Osteoblast (primary cell): ENCODE measurements around the gene NEK6. TPM values are rescaled to one million over a fixed set of nuclear protein-coding genes. Genes with fewer than 3 reads are reported as not detected.

Experiments used
- DNase-seq: peaks from one replicate; pipeline ENCODE4 v3.0.0; 2011; ENCODE audit warnings: low spot score, mixed read lengths; ENCODE audit not compliant: insufficient read length; ENCODE audit errors: missing footprints
- H2AFZ ChIP-seq: 2 replicates; pipeline ENCODE4 v1.6.0; 2011; ENCODE audit warnings: mild to moderate bottlenecking, low read length
- H3K27ac ChIP-seq: 2 replicates; pipeline ENCODE4 v1.5.1; 2011; ENCODE audit warnings: mild to moderate bottlenecking, low read depth, low read length, moderate library complexity
- H3K27me3 ChIP-seq: 2 replicates; pipeline ENCODE4 v1.6.0; 2012; ENCODE audit warnings: mild to moderate bottlenecking, control low read depth, inconsistent platforms, low read length, moderate library complexity; ENCODE audit not compliant: insufficient read depth
- H3K36me3 ChIP-seq: 2 replicates; pipeline ENCODE4 v1.5.1; 2011; ENCODE audit warnings: mild to moderate bottlenecking, low read length, control low read depth, moderate library complexity; ENCODE audit not compliant: insufficient read depth
- H3K4me1 ChIP-seq: 2 replicates; pipeline ENCODE4 v1.5.1; 2011; ENCODE audit warnings: mild to moderate bottlenecking, low read length, control low read depth, moderate library complexity; ENCODE audit not compliant: insufficient read depth
- H3K4me2 ChIP-seq: 2 replicates; pipeline ENCODE4 v1.6.0; 2011; ENCODE audit warnings: mild to moderate bottlenecking, low read length; ENCODE audit not compliant: insufficient read depth
- H3K4me3 ChIP-seq: fragments of 200-600 bp; sonication (generic); 3 replicates; pipeline ENCODE4 v1.5.1; 2012; ENCODE audit warnings: mild to moderate bottlenecking, low read length, inconsistent platforms; ENCODE audit not compliant: insufficient read depth
- H3K79me2 ChIP-seq: 2 replicates; pipeline ENCODE4 v1.6.0; 2012; ENCODE audit warnings: mild to moderate bottlenecking, low read length, control low read depth, inconsistent platforms; ENCODE audit not compliant: insufficient read depth
- H3K9me3 ChIP-seq: 2 replicates; pipeline ENCODE4 v1.5.1; 2011; ENCODE audit warnings: low read depth, low read length, control low read depth
- H4K20me1 ChIP-seq: 2 replicates; pipeline ENCODE4 v1.6.0; 2012; ENCODE audit warnings: mild to moderate bottlenecking, low read length, control low read depth; ENCODE audit not compliant: insufficient read depth
- CTCF ChIP-seq: IDR thresholded peaks from 2 replicates; pipeline ENCODE4 v1.5.1; 2011; ENCODE audit warnings: mild to moderate bottlenecking, low read depth, low read length, moderate library complexity; ENCODE audit errors: extremely low read depth
- total RNA-seq: library from RNA; depleted of rRNA; stranded (reverse); fragments of >200 nt; gene quantifications from 2 replicates; pipeline ENCODE4 v1.2.3, GENCODE V29; 2012

The NEK6 gene
- total RNA-seq, 1 donor = 128 TPM

GRCh38 chr9:124296796-124297550 lies 39.2 kb downstream of the NEK6 start:
- DNase-seq = no peak
- peaks cover 27% of the 10 kb centered on the region for H4K20me1 ChIP-seq

GRCh38 chr9:124297551-124297901 lies 39.8 kb downstream of the NEK6 start:
- DNase-seq = peak; percentile 97
- H3K4me2 ChIP-seq = peak overlapping the region; percentile 29
- no peak overlapping the region for H2AFZ ChIP-seq
- peaks cover 54% of the 10 kb centered on the region for H3K36me3 ChIP-seq
- peak overlapping the region; percentile 64 for H3K27ac ChIP-seq
- H4K20me1 ChIP-seq = peaks cover 29% of the 10 kb centered on the region
- no peak overlapping the region for H3K4me3 ChIP-seq
- H3K4me1 ChIP-seq = peaks cover 49% of the 10 kb centered on the region
- no peaks in the 10 kb centered on the region for H3K9me3 ChIP-seq
- peaks cover 100% of the 10 kb centered on the region for H3K79me2 ChIP-seq
- no peak for TF ChIP-seq CTCF
- H3K27me3 ChIP-seq = no peaks in the 10 kb centered on the region

More at GRCh38 chr9:124296796-124297550, 39.2 kb downstream of the NEK6 start:
- H3K4me2 ChIP-seq = peak overlapping the region; percentile 29
- H3K27ac ChIP-seq = peak overlapping the region; percentile 64
- peaks cover 55% of the 10 kb centered on the region for H3K4me1 ChIP-seq
- no peak overlapping the region for H2AFZ ChIP-seq
- H3K27me3 ChIP-seq = no peaks in the 10 kb centered on the region
- no peak overlapping the region for H3K4me3 ChIP-seq
- H3K9me3 ChIP-seq = no peaks in the 10 kb centered on the region
- H3K36me3 ChIP-seq = peaks cover 54% of the 10 kb centered on the region
- TF ChIP-seq CTCF = no peak
- H3K79me2 ChIP-seq = peaks cover 100% of the 10 kb centered on the region

- peak; percentile 31 for DNase-seq
- Histone ChIP-seq H2AFZ (no peak overlapping the region), H3K4me1 (peaks cover 43% of the 10 kb centered on the region), H3K79me2 (peaks cover 100% of the 10 kb centered on the region), H3K27me3 (no peaks in the 10 kb centered on the region), H3K4me3 (no peak overlapping the region), H4K20me1 (peaks cover 31% of the 10 kb centered on the region), H3K27ac (peak overlapping the region; percentile 64), H3K9me3 (no peaks in the 10 kb centered on the region), H3K36me3 (peaks cover 54% of the 10 kb centered on the region), H3K4me2 (peak overlapping the region; percentile 29)
- TF ChIP-seq CTCF = no peak
Observed at GRCh38 chr9:124297915-124298645, 40.3 kb downstream of the NEK6 start.

- H3K79me2 ChIP-seq = peaks cover 100% of the 10 kb centered on the region
- H3K4me1 ChIP-seq = peaks cover 38% of the 10 kb centered on the region
- H3K27me3 ChIP-seq = no peaks in the 10 kb centered on the region
- H3K4me2 ChIP-seq = no peak overlapping the region
- peak; percentile 27 for DNase-seq
- H3K4me3 ChIP-seq = no peak overlapping the region
- no peak for TF ChIP-seq CTCF
- H2AFZ ChIP-seq = no peak overlapping the region
- H3K9me3 ChIP-seq = no peaks in the 10 kb centered on the region
- H4K20me1 ChIP-seq = peaks cover 35% of the 10 kb centered on the region
- peaks cover 55% of the 10 kb centered on the region for H3K36me3 ChIP-seq
- peak overlapping the region; percentile 64 for H3K27ac ChIP-seq
Observed at GRCh38 chr9:124298646-124299235, 41.0 kb downstream of the NEK6 start.
